Stimulated activated naive CD8-positive, alpha-beta T cell treated with anti-CD3 and anti-CD28 coated beads, Interleukin-15, amount 100 ng/mL, for 72 hours (primary cell): ENCODE measurements around the gene VGLL1.

Source experiments
- ATAC-seq: fragments of 150-1000 bp; cut with Tn5 transposase; 2 replicates; pipeline ENCODE4 v1.10.0; 2021; ENCODE audit warnings: mild to moderate bottlenecking, moderate library complexity
- DNase-seq, 2 donors: peaks; one replicate each; pipeline ENCODE4 v3.0.0; 2021 to 2022
- H3K27ac Mint-ChIP-seq, 2 donors: one replicate each; pipeline ENCODE4 v1.8.0; 2022; ENCODE audit warnings: mild to moderate bottlenecking in 2 of 2, mixed read lengths in 2 of 2, moderate library complexity in 2 of 2
- H3K27me3 Mint-ChIP-seq: one replicate; pipeline ENCODE4 v1.8.0; 2022; ENCODE audit warnings: mixed read lengths
- H3K4me1 Mint-ChIP-seq: one replicate; pipeline ENCODE4 v1.8.0; 2022; ENCODE audit warnings: mild to moderate bottlenecking, mixed read lengths
- H3K4me3 Mint-ChIP-seq, 2 donors: one replicate each; pipeline ENCODE4 v1.8.0; 2022; ENCODE audit warnings: mild to moderate bottlenecking in 2 of 2, mixed read lengths in 2 of 2, moderate library complexity in 1 of 2
- H3K9me3 Mint-ChIP-seq, 2 donors: one replicate each; pipeline ENCODE4 v1.8.0; 2022; ENCODE audit warnings: mixed read lengths in 2 of 2

The VGLL1 gene, protein sequence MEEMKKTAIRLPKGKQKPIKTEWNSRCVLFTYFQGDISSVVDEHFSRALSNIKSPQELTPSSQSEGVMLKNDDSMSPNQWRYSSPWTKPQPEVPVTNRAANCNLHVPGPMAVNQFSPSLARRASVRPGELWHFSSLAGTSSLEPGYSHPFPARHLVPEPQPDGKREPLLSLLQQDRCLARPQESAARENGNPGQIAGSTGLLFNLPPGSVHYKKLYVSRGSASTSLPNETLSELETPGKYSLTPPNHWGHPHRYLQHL

DNA sequence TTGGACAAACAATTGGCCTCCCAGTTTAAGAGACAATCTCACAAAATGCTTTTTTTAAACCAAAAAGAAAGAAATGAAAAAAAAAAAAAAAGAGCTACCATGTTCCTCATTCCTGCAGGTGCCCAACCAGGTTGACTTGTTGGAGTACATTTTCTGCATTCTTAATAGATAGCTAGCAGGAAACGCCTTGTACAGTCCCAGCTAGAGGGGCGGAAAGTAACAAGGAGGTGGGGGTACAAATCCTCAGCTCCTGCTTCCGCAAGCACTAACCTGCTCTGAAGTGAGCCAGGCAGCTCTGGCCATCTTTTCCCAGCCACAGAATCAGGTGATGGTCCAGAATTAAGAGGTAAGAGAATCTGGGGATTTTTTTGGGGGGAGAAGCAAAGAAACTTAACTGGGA is at the start of gene VGLL1:
Gene VGLL1 (plus strand): TSS at position 265 of the 400 bp plus-strand sequence. CDS start 3,806 bp downstream, outside the sequence.
- Mint-ChIP-seq H3K9me3 (no peaks in the 10 kb centered on the region), H3K4me1 (peaks cover 5% of the 10 kb centered on the region), H3K4me3 (no peak within 1 kb of the TSS), H3K27ac (peak within 1 kb of the TSS in 1 of 2 donors; percentile 62), H3K27me3 (no peaks in the 10 kb centered on the region)
- ATAC-seq (no peak), DNase-seq (no peak)

DNA sequence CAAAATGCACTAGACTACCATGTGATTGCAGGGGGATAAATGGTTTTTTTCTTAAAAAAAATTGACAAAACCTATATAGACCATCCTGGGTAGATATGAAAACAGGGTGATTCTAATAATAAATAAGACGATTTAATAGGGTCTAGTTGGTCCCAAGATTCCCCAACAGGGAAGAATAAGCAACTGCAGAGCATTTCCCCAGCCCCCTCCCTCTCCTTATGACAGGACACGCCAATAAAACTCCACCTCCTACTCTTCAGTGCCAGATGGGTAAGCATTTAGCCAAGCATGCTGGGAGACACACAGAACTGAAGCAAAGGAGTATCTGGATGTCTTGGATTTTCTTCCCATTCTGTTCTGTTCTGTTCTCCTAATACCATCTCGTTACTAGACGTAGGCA is 44.4 kb upstream of the VGLL1 start, which contains the start of gene BRS3:
Gene BRS3 (plus strand): TSS at position 301 of the 400 bp plus-strand sequence. CDS start 168 bp downstream, outside the sequence.
- ATAC-seq = no peak
- Mint-ChIP-seq H3K27me3 (peaks cover 36% of the 10 kb centered on the region), H3K4me3 (no peak within 1 kb of the TSS), H3K9me3 (no peaks in the 10 kb centered on the region), H3K27ac (no peak within 1 kb of the TSS), H3K4me1 (no peaks in the 10 kb centered on the region)
- DNase-seq = no peak

DNA sequence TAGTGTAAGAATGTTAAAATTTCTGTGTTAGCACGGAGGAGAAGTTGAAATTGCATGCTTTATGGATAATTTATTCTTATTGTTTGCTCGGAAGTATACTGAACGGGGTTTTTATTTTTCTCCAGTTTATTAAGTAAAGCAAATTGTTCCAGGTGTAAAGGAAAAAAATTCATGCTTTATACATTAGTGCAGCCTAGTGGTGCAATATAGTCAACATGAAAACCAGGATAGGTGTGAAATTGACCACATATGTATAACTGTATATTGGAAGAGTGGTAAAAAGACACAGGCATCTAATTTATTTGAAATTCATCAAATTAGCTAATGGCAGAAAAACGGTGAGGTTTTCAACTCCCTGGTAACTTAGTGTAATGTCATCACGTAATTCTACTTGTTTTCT is 43.3 kb upstream of the VGLL1 start:
- peaks cover 36% of the 10 kb centered on the region for H3K27me3 Mint-ChIP-seq

DNA sequence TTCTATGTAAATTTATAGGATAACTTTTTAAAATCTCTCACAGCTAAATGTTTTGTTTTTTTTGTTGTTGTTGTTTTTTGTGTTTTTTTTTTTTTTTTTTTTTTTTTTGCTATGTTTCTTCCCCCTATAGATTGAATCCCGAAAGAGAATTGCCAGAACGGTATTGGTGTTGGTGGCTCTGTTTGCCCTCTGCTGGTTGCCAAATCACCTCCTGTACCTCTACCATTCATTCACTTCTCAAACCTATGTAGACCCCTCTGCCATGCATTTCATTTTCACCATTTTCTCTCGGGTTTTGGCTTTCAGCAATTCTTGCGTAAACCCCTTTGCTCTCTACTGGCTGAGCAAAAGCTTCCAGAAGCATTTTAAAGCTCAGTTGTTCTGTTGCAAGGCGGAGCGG is 40.2 kb upstream of the VGLL1 start:
- Mint-ChIP-seq H3K9me3 (no peaks in the 10 kb centered on the region), H3K4me1 (no peaks in the 10 kb centered on the region), H3K27ac (no peak overlapping the region), H3K4me3 (no peak overlapping the region), H3K27me3 (peaks cover 22% of the 10 kb centered on the region)
- ATAC-seq = no peak
- no peak for DNase-seq

More for the DNA sequence above, 43.3 kb upstream of the VGLL1 start:
- H3K27ac Mint-ChIP-seq = no peak overlapping the region
- ATAC-seq = no peak
- no peaks in the 10 kb centered on the region for H3K9me3 Mint-ChIP-seq
- no peak for DNase-seq
- H3K4me3 Mint-ChIP-seq = no peak overlapping the region
- no peaks in the 10 kb centered on the region for H3K4me1 Mint-ChIP-seq

DNA sequence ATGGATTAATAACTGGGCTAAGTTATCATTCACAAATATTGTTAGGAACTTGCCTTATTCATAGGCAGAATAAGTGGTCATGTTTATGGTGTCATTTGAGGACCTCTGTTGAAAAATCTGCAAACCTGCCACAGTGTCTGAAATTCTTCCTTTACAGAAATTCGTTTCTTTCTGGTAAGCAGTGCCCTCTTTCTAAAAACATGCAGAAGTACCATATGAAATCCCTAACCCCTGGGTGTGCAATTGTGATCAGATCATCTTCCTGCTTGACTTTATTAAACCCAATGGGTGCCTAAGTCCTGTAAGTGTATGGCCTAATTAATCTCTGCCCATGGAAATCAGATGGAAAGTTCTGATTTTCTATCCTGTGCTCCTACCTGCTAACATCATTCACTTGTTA is 39.0 kb upstream of the VGLL1 start:
- Mint-ChIP-seq H3K4me3 (no peak overlapping the region), H3K27ac (no peak overlapping the region), H3K9me3 (no peaks in the 10 kb centered on the region), H3K4me1 (no peaks in the 10 kb centered on the region), H3K27me3 (peaks cover 22% of the 10 kb centered on the region)
- ATAC-seq (no peak), DNase-seq (no peak)

DNA sequence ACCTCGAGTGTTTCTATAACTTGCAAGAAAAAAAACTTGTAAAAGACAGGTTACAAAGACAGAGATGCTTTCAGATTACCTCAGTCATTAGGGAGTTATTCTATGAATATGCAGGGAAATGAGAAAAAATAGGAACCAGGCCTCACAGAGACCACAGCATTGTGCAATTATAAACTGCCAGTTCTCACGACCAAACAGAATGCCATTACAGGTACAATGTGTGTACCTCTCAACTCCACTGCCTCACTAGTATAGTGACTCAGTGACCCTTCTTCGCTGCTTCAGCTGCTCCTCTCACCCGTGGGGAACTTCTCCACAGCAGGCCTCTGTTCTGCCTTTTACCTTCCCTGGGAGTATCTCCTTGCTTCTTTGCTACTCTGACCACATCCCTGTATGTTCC is 37.0 kb upstream of the VGLL1 start:
- no peak for DNase-seq
- H3K27me3 Mint-ChIP-seq = peaks cover 13% of the 10 kb centered on the region
- H3K27ac Mint-ChIP-seq = no peak overlapping the region
- no peak for ATAC-seq
- no peak overlapping the region for H3K4me3 Mint-ChIP-seq
- no peaks in the 10 kb centered on the region for H3K9me3 Mint-ChIP-seq
- peaks cover 13% of the 10 kb centered on the region for H3K4me1 Mint-ChIP-seq

DNA sequence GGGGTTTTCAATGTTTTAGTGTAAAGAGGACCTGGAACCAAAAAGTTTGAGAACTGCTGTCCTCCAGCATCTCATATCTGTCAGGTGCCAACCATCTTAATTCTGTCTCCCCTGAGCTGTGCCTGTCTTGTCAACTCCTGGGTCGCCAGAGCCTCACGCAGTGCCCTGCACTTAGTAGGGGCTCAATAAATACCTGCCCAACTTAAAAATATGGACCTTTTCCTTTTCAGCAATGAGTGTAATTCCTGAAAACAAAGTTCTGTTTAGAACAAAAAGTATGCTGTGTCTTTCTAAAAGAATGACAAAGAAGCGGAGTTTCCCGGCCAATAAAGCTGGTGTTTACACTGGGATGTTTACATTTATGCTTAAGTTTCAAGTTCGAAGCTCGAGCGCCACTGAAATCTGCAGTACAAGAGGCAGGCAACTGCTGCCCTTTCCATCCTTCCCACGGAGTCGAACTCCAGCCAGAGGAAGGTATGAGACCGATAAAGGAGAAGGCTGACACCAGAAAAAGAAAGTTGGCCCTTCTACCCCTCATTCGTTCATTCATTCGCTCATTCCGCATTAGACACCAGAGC is 35.7 kb upstream of the VGLL1 start:
- Mint-ChIP-seq H3K27me3 (peaks cover 7% of the 10 kb centered on the region), H3K4me3 (peak overlapping the region; percentile 81 to 87), H3K9me3 (no peaks in the 10 kb centered on the region), H3K4me1 (peaks cover 13% of the 10 kb centered on the region), H3K27ac (peak overlapping the region; percentile 92 to 96)
- ATAC-seq (peak; percentile 0), DNase-seq (no peak)

DNA sequence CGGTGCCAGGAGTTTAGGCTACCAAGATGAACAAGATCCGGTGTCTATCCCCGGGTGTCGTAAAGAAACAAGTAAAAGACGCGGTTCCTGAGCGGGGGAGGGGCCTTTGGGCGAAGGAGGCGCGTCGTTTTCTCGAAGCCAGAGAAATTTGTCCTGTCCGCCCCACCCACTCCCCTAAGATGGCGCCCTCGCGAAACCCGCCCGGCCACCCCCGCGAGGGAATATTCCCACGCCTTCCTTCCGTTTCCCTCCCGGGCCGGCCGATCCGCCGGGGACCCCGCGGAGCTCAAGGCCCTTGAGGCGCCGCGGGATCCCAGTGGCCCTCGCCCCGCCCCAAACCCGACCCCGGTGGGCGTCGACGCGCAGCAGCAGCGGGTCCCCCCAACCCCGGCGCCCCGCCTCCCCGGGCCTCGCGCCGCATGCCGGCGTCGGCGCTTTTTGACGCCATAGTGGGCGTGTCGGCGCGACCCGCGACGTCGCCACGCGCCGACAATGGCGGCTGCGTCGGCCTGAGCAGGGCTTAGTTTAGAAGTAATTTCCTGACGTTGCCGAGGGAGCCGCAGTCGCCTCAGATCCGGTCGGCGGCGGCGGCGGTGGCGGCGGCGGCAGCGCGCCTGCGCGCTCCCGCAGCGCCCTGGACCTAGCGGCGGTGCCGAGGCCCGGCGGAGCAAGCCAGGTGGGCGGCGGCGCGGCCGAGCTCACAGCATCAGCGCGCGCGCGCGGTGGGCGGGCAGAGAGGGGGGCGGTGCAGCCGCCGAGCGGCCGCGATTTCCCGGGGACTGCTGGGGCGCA is 35.1 kb upstream of the VGLL1 start:
- Mint-ChIP-seq H3K4me1 (peaks cover 13% of the 10 kb centered on the region), H3K27me3 (peaks cover 4% of the 10 kb centered on the region), H3K4me3 (peak overlapping the region; percentile 88 to 89), H3K27ac (peak overlapping the region; percentile 92 to 96), H3K9me3 (no peaks in the 10 kb centered on the region)
- ATAC-seq (peak; percentile 86), DNase-seq (peak; percentile 82 to 90)

DNA sequence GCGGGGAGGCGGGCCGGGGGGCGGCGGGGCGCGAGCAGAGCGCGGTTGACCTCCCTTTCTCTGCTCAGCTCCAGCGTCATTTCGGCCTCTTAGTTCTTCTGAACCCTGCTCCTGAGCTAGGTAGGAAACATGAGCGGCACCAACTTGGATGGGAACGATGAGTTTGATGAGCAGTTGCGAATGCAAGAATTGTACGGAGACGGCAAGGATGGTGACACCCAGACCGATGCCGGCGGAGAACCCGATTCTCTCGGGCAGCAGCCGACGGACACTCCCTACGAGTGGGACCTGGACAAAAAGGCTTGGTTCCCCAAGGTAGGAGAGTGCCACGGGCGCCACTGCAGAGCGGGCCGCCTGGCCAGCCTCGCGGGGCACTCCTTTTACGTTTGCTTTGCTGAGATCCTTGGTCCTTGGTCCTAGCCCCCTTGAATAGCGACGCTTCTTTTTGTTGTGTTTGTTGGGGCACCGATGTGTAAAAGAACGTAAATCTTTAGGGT is 34.4 kb upstream of the VGLL1 start, which contains the start of gene HTATSF1:
Gene HTATSF1 (plus strand): TSS at position 37 of the 497 bp plus-strand sequence. CDS start 93 bp downstream, at position 130.
- Mint-ChIP-seq H3K27me3 (no peaks in the 10 kb centered on the region), H3K4me3 (peak within 1 kb of the TSS; percentile 88 to 89), H3K27ac (peak within 1 kb of the TSS; percentile 93 to 96), H3K4me1 (peaks cover 13% of the 10 kb centered on the region), H3K9me3 (no peaks in the 10 kb centered on the region)
- ATAC-seq (peak; percentile 22), DNase-seq (no peak)

DNA sequence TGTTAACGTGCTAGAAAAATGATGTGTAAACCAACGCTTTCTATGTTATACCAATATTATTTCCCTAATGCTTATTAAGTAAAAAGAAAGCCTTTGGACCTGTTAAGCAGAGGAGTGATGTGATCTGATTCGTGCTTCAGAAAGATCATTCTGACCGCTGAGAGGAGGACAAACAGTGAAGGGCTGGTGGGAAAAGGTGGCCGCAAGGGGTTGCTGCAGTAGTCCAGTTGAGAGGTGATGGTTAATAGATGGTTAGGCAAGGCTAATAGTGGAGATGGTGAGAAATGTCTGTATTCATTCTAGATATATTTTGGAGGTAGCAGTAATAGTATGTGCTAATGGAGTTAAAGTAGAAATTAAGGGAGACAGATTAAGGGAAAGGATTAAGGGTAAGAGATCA is 12.9 kb upstream of the VGLL1 start:
- ATAC-seq = no peak
- no peak for DNase-seq
- Mint-ChIP-seq H3K27me3 (no peaks in the 10 kb centered on the region), H3K27ac (no peak overlapping the region), H3K4me1 (no peaks in the 10 kb centered on the region), H3K4me3 (no peak overlapping the region), H3K9me3 (no peaks in the 10 kb centered on the region)

DNA sequence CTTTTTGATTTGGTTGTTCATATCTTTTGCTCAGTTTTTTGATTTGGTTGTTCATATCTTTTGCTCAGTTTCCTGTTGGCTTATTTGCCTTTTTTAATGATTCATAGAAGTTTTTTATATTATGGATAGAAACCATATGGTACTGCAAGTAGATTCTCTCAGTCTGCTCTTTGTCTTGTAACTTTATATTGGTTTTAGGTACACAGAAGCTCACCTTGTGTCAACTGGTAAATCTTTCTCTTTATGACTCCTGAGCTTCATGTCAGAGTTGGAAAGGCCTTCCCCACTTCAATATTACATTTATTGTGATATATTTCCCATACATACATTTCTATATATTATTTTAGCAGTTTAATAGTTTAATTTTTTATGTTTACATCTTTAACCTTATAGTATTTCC is 8.2 kb upstream of the VGLL1 start:
- no peak for DNase-seq
- Mint-ChIP-seq H3K27ac (no peak overlapping the region), H3K27me3 (no peaks in the 10 kb centered on the region)

DNA sequence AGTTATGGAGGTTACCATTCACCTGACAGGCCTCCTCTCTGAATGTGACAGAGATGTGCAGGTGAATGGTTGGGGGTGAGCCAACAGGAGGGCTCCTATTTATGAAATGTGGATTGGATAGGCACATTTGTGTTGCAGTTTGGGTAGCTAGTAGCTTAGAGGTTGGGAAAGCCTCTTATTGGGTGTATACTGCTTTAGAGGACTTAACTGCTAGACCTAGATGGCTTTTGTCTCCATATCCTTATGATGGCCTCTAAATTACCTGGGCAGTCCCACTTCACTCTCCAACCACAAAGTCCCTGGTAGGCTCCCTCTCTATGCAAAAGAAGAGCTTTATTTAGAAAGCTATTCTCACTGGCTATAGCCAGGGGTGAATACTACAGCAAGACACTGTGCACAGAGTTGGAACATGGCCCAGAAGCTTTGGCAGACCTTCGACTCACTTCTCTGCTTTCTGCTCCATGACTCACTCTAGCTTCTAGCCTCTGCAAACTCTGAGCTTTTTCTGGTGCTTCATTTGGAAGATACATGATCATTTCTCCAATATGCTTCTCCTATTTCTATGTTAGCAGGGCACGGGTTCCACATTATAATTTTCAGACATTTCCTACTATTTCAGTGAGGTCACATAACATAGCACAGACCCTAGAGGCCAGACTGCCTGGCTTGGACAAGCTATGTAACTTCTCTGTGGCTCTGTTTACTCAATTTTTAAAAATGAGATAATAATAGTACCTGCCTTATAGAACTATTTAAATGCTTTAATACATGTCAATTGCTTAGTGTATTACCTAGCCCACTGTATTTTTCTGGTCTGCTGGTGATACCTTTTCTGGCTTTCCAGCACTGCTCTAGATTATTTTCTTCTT is 6.0 kb upstream of the VGLL1 start:
- no peak for DNase-seq
- no peak overlapping the region for H3K4me3 Mint-ChIP-seq
- no peak for ATAC-seq
- peaks cover 0 to 6% of the 10 kb centered on the region in 2 donors for H3K9me3 Mint-ChIP-seq
- no peaks in the 10 kb centered on the region for H3K27me3 Mint-ChIP-seq
- no peak overlapping the region for H3K27ac Mint-ChIP-seq
- peaks cover 5% of the 10 kb centered on the region for H3K4me1 Mint-ChIP-seq

More for the DNA sequence above, 8.2 kb upstream of the VGLL1 start:
- peaks cover 0 to 6% of the 10 kb centered on the region in 2 donors for H3K9me3 Mint-ChIP-seq
- no peak overlapping the region for H3K4me3 Mint-ChIP-seq
- no peaks in the 10 kb centered on the region for H3K4me1 Mint-ChIP-seq
- ATAC-seq = no peak

DNA sequence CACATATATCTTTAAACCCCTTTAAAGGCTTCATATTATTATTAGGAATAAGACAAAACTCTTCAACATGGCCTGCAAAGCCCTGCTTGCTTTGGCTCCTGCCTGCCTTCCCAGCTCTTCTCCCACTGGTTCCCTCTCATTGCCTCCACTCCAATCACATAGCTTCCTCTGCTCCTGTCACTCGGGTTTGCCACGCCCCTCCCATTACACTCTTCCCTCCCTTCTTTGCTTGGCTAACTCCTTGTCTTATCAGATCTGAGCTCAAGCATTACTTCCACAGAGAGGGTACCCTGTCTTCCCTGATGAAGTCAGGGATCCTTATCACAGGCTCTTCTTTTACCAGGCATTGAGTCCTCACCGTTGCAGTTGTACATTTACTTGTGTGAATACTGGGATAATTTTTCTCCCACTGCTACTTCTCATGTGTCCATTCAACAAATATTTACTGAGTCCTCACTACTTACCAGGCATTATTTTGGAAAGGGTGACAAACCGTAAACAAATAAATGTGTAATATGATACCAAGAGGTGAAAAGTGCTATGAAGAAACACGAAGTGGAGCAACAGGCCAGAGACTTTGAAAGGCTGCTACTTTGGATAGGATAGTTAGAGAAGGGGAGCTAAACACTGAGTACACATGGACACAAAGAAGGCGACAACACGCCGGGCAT is 3.2 kb upstream of the VGLL1 start:
- H3K27ac Mint-ChIP-seq = no peak overlapping the region

DNA sequence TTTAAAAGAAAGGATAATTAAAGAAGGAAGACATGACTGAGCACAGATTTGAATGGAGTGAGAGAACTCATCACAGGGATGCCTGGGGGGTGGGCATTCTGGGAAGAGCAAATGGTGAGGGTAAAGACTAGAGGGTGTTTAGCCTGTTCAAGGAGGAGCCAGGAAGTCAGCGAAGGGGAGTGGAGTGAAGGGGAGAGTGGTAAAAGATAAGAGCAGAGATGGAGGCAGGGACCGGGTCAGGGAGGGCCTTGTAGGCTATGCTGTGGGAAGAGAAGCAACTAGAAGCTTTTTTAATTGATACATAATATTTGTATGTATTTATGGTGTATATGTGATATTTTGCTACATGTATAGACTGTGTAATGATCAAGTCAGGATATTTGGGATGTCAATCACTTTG is 2.2 kb upstream of the VGLL1 start:
- DNase-seq (no peak), ATAC-seq (no peak)
- H3K4me3 Mint-ChIP-seq = peak overlapping the region in 1 of 2 donors; percentile 6
- H3K4me1 Mint-ChIP-seq = peaks cover 5% of the 10 kb centered on the region
- H3K27ac Mint-ChIP-seq = peak overlapping the region in 1 of 2 donors; percentile 84
- no peaks in the 10 kb centered on the region for H3K27me3 Mint-ChIP-seq
- H3K9me3 Mint-ChIP-seq = peaks cover 0 to 2% of the 10 kb centered on the region in 2 donors

More for the DNA sequence above, 3.2 kb upstream of the VGLL1 start:
- ATAC-seq (no peak), DNase-seq (no peak)
- no peaks in the 10 kb centered on the region for H3K27me3 Mint-ChIP-seq
- H3K4me1 Mint-ChIP-seq = peaks cover 5% of the 10 kb centered on the region
- peaks cover 0 to 6% of the 10 kb centered on the region in 2 donors for H3K9me3 Mint-ChIP-seq
- no peak overlapping the region for H3K4me3 Mint-ChIP-seq
